Measurements from ENCODE around the gene FMO3.

FMO3 gene

GRCh38 chr1:171117085-171117484, 26.4 kb downstream of the FMO3 start:
- Histone ChIP-seq H3K4me3 (ENCODE audit: low read depth, low read length) (no peak overlapping the region), H3K9me3 (ENCODE audit: control insufficient read depth, insufficient read depth, low read depth, low read length) (no peaks in the 10 kb centered on the region), H3K4me1 (ENCODE audit: control insufficient read depth, insufficient read depth, low read length) (no peaks in the 10 kb centered on the region), H3K27ac (ENCODE audit: extremely low read depth, low read depth, low read length) (no peak overlapping the region), H3K36me3 (ENCODE audit: control insufficient read depth in 2 of 2, insufficient read depth in 1 of 2, low read length in 2 of 2) (no peaks in the 10 kb centered on the region)
- no peak for TF ChIP-seq MEIS1 (CRISPR knock-in tag; IDR thresholded peaks at IDR 0.05; ENCODE audit: borderline replicate concordance)
- TF ChIP-seq KLF9 (tag by site-specific recombination; IDR thresholded peaks at IDR 0.05; ENCODE audit: low read depth): no peak
- no peak for TF ChIP-seq ZBTB17 (tag by site-specific recombination; IDR thresholded peaks at IDR 0.05)
- no peak for TF ChIP-seq RBAK (tag by site-specific recombination; IDR thresholded peaks at IDR 0.05)
- no peak for TF ChIP-seq BCL6B (tag by site-specific recombination; IDR thresholded peaks at IDR 0.05)
- no peak for TF ChIP-seq ZNF544 (tag by site-specific recombination; IDR thresholded peaks at IDR 0.05)
- TF ChIP-seq ATF2 (tag by site-specific recombination; IDR thresholded peaks at IDR 0.05; ENCODE audit: low read depth): no peak
- TF ChIP-seq ZNF510 (tag by site-specific recombination; IDR thresholded peaks at IDR 0.05; ENCODE audit: insufficient replicate concordance): no peak
- ChIA-PET POLR2A (no interaction called here), CTCF (no interaction called here)

- Histone ChIP-seq H3K4me3 (ENCODE audit: low read depth, low read length) (no peak overlapping the region), H3K27ac (ENCODE audit: extremely low read depth, low read depth, low read length) (no peak overlapping the region), H3K4me1 (ENCODE audit: control insufficient read depth, insufficient read depth, low read length) (no peaks in the 10 kb centered on the region), H3K9me3 (ENCODE audit: control insufficient read depth, insufficient read depth, low read depth, low read length) (no peaks in the 10 kb centered on the region), H3K36me3 (ENCODE audit: control insufficient read depth in 2 of 2, insufficient read depth in 1 of 2, low read length in 2 of 2) (no peaks in the 10 kb centered on the region)
- ChIA-PET POLR2A (no interaction called here), CTCF (no interaction called here)
- TF ChIP-seq ZNF202 (tag by site-specific recombination; IDR thresholded peaks at IDR 0.05; ENCODE audit: borderline replicate concordance) (no peak), MZF1 (tag by site-specific recombination; IDR thresholded peaks at IDR 0.05; ENCODE audit: borderline replicate concordance) (no peak), ZNF624 (tag by site-specific recombination; IDR thresholded peaks at IDR 0.05) (no peak), ZNF280C (tag by site-specific recombination; IDR thresholded peaks at IDR 0.05) (no peak), ZFP69B (tag by site-specific recombination; IDR thresholded peaks at IDR 0.05) (no peak), ZNF677 (tag by site-specific recombination; IDR thresholded peaks at IDR 0.05) (no peak), ZNF19 (tag by site-specific recombination; IDR thresholded peaks at IDR 0.05; ENCODE audit: low read depth) (no peak), ZBTB10 (tag by site-specific recombination; IDR thresholded peaks at IDR 0.05) (no peak), ZNF148 (tag by site-specific recombination; IDR thresholded peaks at IDR 0.05; ENCODE audit: borderline replicate concordance) (no peak), ZNF660 (tag by site-specific recombination; IDR thresholded peaks at IDR 0.05) (no peak), GLIS1 (tag by site-specific recombination; IDR thresholded peaks at IDR 0.05) (no peak), ZNF398 (tag by site-specific recombination; IDR thresholded peaks at IDR 0.05) (no peak), ZNF473 (tag by site-specific recombination; IDR thresholded peaks at IDR 0.05) (no peak), ZNF37A (tag by site-specific recombination; IDR thresholded peaks at IDR 0.05) (no peak)
These were observed 28.9 kb downstream of the FMO3 start for GRCh38 chr1:171119648-171120047.
